IMR-90 (cell line): ENCODE measurements around the gene AMBRA1. TPM values are rescaled to one million over a fixed set of nuclear protein-coding genes. Genes with fewer than 3 reads are reported as not detected.

Experiments used
- ATAC-seq: fragments of 200-7000 bp; cut with Tn5 transposase; 2 replicates; pipeline ENCODE4 v1.9.1; 2020; ENCODE audit warnings: low read depth, mild to moderate bottlenecking, moderate library complexity
- BruUV-seq: library from RNA; stranded (reverse); fragments of 400-500 nt; replicated peaks from 2 replicates; lab custom pipeline; 2021; lab: Mats Ljungman, UMichigan
- CTCF ChIA-PET: fragments of 300-600 bp; formaldehyde crosslinking; extraction: SDS; loops from one replicate; lab custom pipeline; 2021; ENCODE audit warnings: antibody characterized with exemption; lab: Yijun Ruan, JAX
- POLR2A ChIA-PET: fragments of 300-600 bp; sonication (Branson Sonifier 250); formaldehyde crosslinking; loops from one replicate; lab custom pipeline; 2022; ENCODE audit warnings: antibody characterized with exemption; ENCODE audit not compliant: unreplicated experiment; lab: Charles Lee
- DNase-seq: peaks from one replicate; pipeline ENCODE4 v3.0.0; 2013
- H2AFZ ChIP-seq: replicated peaks from 2 replicates; pipeline ENCODE3; 2013; ENCODE audit warnings: low read length, mild to moderate bottlenecking; ENCODE audit not compliant: poor library complexity
- H2AK5ac ChIP-seq: 2 replicates; pipeline ENCODE4 v1.6.1; 2013; ENCODE audit warnings: low read depth, low read length, inconsistent platforms
- H2AK9ac ChIP-seq: replicated peaks from 2 replicates; pipeline ENCODE3; 2013; ENCODE audit warnings: mild to moderate bottlenecking, low read depth, low read length, moderate library complexity; ENCODE audit not compliant: poor library complexity
- H2BK120ac ChIP-seq: 2 replicates; pipeline ENCODE4 v1.6.1; 2013; ENCODE audit warnings: low read depth, low read length, inconsistent platforms
- H2BK15ac ChIP-seq: 3 replicates; pipeline ENCODE4 v1.6.1; 2013; ENCODE audit warnings: low read depth, low read length, inconsistent platforms
- H2BK20ac ChIP-seq: 2 replicates; pipeline ENCODE4 v1.6.1; 2013; ENCODE audit warnings: low read depth, mild to moderate bottlenecking, inconsistent platforms, low read length, moderate library complexity
- H2BK5ac ChIP-seq: 2 replicates; pipeline ENCODE4 v1.6.1; 2013; ENCODE audit warnings: mild to moderate bottlenecking, low read depth, low read length, inconsistent platforms; ENCODE audit not compliant: poor library complexity, severe bottlenecking
- H3K14ac ChIP-seq: replicated peaks from 2 replicates; pipeline ENCODE4 v1.6.1; 2013; ENCODE audit warnings: low read depth, low read length, inconsistent platforms
- H3K18ac ChIP-seq: 2 replicates; pipeline ENCODE4 v1.6.1; 2013; ENCODE audit warnings: low read depth, low read length, control low read depth
- H3K23ac ChIP-seq: 2 replicates; pipeline ENCODE4 v1.6.1; 2013; ENCODE audit warnings: low read depth, low read length, inconsistent platforms
- H3K27ac ChIP-seq: 2 replicates; pipeline ENCODE4 v1.5.1; 2013; ENCODE audit warnings: mild to moderate bottlenecking, control low read depth, low read length; ENCODE audit not compliant: insufficient read depth
- H3K27me3 ChIP-seq: 2 replicates; pipeline ENCODE4 v1.6.1; 2013; ENCODE audit warnings: low read length; ENCODE audit not compliant: control insufficient read depth, insufficient read depth
- H3K36me3 ChIP-seq: 2 replicates; pipeline ENCODE4 v1.6.1; 2013; ENCODE audit warnings: low read length, mixed read lengths; ENCODE audit not compliant: control insufficient read depth, insufficient read depth
- H3K4ac ChIP-seq: 2 replicates; pipeline ENCODE4 v1.6.1; 2013; ENCODE audit warnings: low read depth, low read length, inconsistent platforms
- H3K4me1 ChIP-seq: 2 replicates; pipeline ENCODE4 v1.6.1; 2013; ENCODE audit warnings: low read length, mixed read lengths; ENCODE audit not compliant: control insufficient read depth, insufficient read depth
- H3K4me2 ChIP-seq: 2 replicates; pipeline ENCODE4 v1.6.1; 2013; ENCODE audit warnings: low read depth, mild to moderate bottlenecking, control low read depth, low read length, moderate library complexity
- H3K4me3 ChIP-seq: 2 replicates; pipeline ENCODE4 v1.5.1; 2013; ENCODE audit warnings: low read depth, mild to moderate bottlenecking, control low read depth, low read length, moderate library complexity; ENCODE audit not compliant: insufficient read depth
- H3K56ac ChIP-seq: 2 replicates; pipeline ENCODE4 v1.6.1; 2013; ENCODE audit warnings: low read length, inconsistent platforms; ENCODE audit not compliant: insufficient read depth; ENCODE audit errors: extremely low read depth
- H3K79me1 ChIP-seq, 2 experiments: 2 replicates each; pipeline ENCODE4 v1.6.1; 2013; ENCODE audit warnings: low read length in 2 of 2, inconsistent platforms in 1 of 2, low read depth in 1 of 2
- H3K9ac ChIP-seq: 2 replicates; pipeline ENCODE4 v1.6.1; 2013; ENCODE audit warnings: low read depth, low read length, control low read depth
- H3K9me1 ChIP-seq: 2 replicates; pipeline ENCODE4 v1.6.1; 2013; ENCODE audit warnings: low read length, inconsistent platforms; ENCODE audit not compliant: insufficient read depth
- H3K9me3 ChIP-seq: 2 replicates; pipeline ENCODE4 v1.6.1; 2013; ENCODE audit warnings: low read length; ENCODE audit not compliant: control insufficient read depth, insufficient read depth
- H4K20me1 ChIP-seq: 2 replicates; pipeline ENCODE4 v1.6.1; 2013; ENCODE audit warnings: low read length, inconsistent platforms; ENCODE audit not compliant: insufficient read depth
- H4K5ac ChIP-seq: 2 replicates; pipeline ENCODE4 v1.6.1; 2013; ENCODE audit warnings: mild to moderate bottlenecking, low read depth, low read length, control low read depth
- H4K8ac ChIP-seq, 2 experiments: 2 replicates each; pipeline ENCODE4 v1.6.1; 2013; ENCODE audit warnings: low read depth in 2 of 2, low read length in 2 of 2, control low read depth in 1 of 2, inconsistent platforms in 1 of 2
- H4K91ac ChIP-seq: 2 replicates; pipeline ENCODE4 v1.6.1; 2013; ENCODE audit warnings: low read depth, low read length, inconsistent platforms; ENCODE audit not compliant: insufficient read depth
- BHLHE40 ChIP-seq: fragments of 150-350 bp; IDR thresholded peaks from 2 replicates; pipeline ENCODE4 v1.6.1; 2016; ENCODE audit warnings: mild to moderate bottlenecking, low read depth, low read length
- CEBPB ChIP-seq: IDR thresholded peaks from 2 replicates; pipeline ENCODE4 v1.6.1; 2012; ENCODE audit warnings: low read depth, low read length, improper control_type of control experiment
- CHD1 ChIP-seq: IDR thresholded peaks from 2 replicates; pipeline ENCODE4 v1.6.1; 2012; ENCODE audit warnings: low read depth, low read length, improper control_type of control experiment
- FOS ChIP-seq: fragments of 150-350 bp; IDR thresholded peaks from 2 replicates; pipeline ENCODE4 v1.6.1; 2016; ENCODE audit warnings: low read depth, low read length
- MAFK ChIP-seq: IDR thresholded peaks from 2 replicates; pipeline ENCODE4 v1.6.1; 2012; ENCODE audit warnings: low read depth, low read length, improper control_type of control experiment
- MAZ ChIP-seq: IDR thresholded peaks from 2 replicates; pipeline ENCODE4 v1.6.1; 2012; ENCODE audit warnings: low read depth, mild to moderate bottlenecking, low read length, improper control_type of control experiment, moderate library complexity, borderline replicate concordance
- MXI1 ChIP-seq: IDR thresholded peaks from 2 replicates; pipeline ENCODE4 v1.6.1; 2012; ENCODE audit warnings: low read depth, mild to moderate bottlenecking, low read length, moderate library complexity, borderline replicate concordance
- POLR2A ChIP-seq: IDR thresholded peaks from 2 replicates; pipeline ENCODE4 v1.6.1; 2012; ENCODE audit warnings: mild to moderate bottlenecking, low read depth, low read length
- RAD21 ChIP-seq: IDR thresholded peaks from 2 replicates; pipeline ENCODE4 v1.6.1; 2012; ENCODE audit warnings: low read length, improper control_type of control experiment
- RCOR1 ChIP-seq: IDR thresholded peaks from 2 replicates; pipeline ENCODE4 v1.6.1; 2012; ENCODE audit warnings: mild to moderate bottlenecking, low read length, improper control_type of control experiment; ENCODE audit not compliant: insufficient replicate concordance
- RFX5 ChIP-seq: IDR thresholded peaks from 2 replicates; pipeline ENCODE4 v1.8.0; 2012; ENCODE audit warnings: low read depth, mild to moderate bottlenecking, low read length, moderate library complexity
- SMC3 ChIP-seq: fragments of 150-350 bp; IDR thresholded peaks from 2 replicates; pipeline ENCODE4 v1.6.1; 2016; ENCODE audit warnings: low read depth, mild to moderate bottlenecking, antibody characterized with exemption, low read length, moderate library complexity
- WGBS, 2 experiments: methylation state at CpG; one replicate each; pipeline versions ENCODE4 v1.1.5 to v1.1.7; 2013; ENCODE audit warnings: missing lambda C conversion rate in 2 of 2; ENCODE audit not compliant: insufficient read length in 1 of 2; ENCODE audit errors: extremely low coverage in 2 of 2; 5-methylcytosine and 5-hydroxymethylcytosine counted together
- dilution Hi-C: fragments of 300-500 bp; cut with HindIII; formaldehyde crosslinking; loops from one replicate; pipeline ENCODE4 v1.14.3; 2018; ENCODE audit warnings: low sequenced_read_pairs; ENCODE audit not compliant: unreplicated experiment
- in situ Hi-C: fragments of 300-500 bp; cut with MboI; formaldehyde crosslinking; loops from 3 replicates; pipeline ENCODE4 v1.14.3; 2019; ENCODE audit warnings: low sequenced_read_pairs, inconsistent platforms, mixed read lengths
- intact Hi-C: fragments of 100-400 bp; cut with micrococcal nuclease; formaldehyde crosslinking; loops from 2 replicates; pipeline ENCODE4 v1.10.0; 2022
- polyA plus RNA-seq, 3 experiments: library from polyadenylated mRNA; depleted of rRNA; stranded (reverse); fragments of >200 nt; gene quantifications; 2 replicates each; pipeline ENCODE4 v1.2.3, GENCODE V29; 2012; ENCODE audit warnings: low replicate concordance in 1 of 3
- total RNA-seq: library from RNA; depleted of rRNA; stranded (reverse); fragments of >200 nt; gene quantifications from 2 replicates; pipeline ENCODE4 v1.2.3, GENCODE V29; 2012
- TF ChIP-seq, protein P1 (sequence below): fragments of 150-350 bp; IDR thresholded peaks from 2 replicates; pipeline ENCODE4 v1.6.1; 2016; ENCODE audit warnings: low read depth, mild to moderate bottlenecking, low read length, moderate library complexity, borderline replicate concordance
- TF ChIP-seq, protein P2 (sequence below): fragments of 150-350 bp; IDR thresholded peaks from 2 replicates; pipeline ENCODE4 v1.6.1; 2017; ENCODE audit warnings: mild to moderate bottlenecking, antibody characterized with exemption, low read length, low read depth
- TF ChIP-seq, protein P3 (sequence below): conservative IDR thresholded peaks from 2 replicates; pipeline ENCODE4 v1.5.1; 2012; ENCODE audit warnings: mild to moderate bottlenecking, low read depth, low read length, improper control_type of control experiment

Gene AMBRA1
- total and polyA plus RNA-seq, 2 of the 4 experiments (the other 2 are of a cell fraction) = 9.4 to 18.3 TPM

DNA sequence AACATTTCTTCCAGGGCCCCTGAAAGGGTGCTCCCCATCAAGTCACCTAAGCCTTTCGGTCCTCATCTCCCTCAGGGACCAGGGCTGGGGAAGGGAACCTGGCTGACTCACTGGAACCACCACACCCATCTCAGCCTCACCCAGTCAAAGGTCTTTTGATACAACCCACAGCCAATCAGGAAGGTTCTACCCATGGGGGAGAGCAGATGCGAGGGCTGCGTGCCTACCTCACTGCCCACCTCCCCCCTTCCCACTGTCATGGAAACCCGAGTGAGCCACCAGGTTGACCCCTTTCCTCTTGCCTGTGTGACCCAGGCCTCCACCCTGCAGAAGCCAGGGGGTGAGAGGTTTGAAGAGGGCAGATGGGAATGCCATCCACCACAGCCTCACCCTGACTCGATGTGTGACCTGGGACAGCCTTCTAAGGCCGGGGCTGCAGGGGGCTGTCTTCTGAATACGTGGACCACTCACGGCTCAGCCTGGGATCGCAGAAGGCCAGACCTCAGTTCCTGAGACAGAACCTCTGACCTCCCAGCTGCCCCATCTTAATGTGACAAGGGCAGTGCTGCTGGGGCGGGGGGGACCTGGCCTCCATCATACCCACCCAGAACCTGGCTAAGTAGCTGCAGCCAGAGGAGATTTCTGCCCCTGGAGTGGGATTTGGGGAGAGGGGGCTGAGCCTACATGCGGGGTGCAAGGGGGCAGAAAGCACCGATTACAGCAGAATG lies 209.7 kb downstream of the AMBRA1 start:
- CTCF ChIA-PET = interaction anchor here (0.5 to 1.5 kb wide), 4 partner anchors 8 to 739 kb away, joined by 3 to 4 read pairs (median 4); partner anchors contain the start of gene CHRM4
- TF ChIP-seq MXI1 (no peak), FOS (no peak), SMC3 (no peak), MAZ (no peak), RAD21 (no peak), BHLHE40 (no peak), MAFK (no peak), RCOR1 (no peak), CEBPB (no peak), POLR2A (no peak), RFX5 (no peak), CHD1 (no peak)
- TF ChIP-seq, protein P1, sequence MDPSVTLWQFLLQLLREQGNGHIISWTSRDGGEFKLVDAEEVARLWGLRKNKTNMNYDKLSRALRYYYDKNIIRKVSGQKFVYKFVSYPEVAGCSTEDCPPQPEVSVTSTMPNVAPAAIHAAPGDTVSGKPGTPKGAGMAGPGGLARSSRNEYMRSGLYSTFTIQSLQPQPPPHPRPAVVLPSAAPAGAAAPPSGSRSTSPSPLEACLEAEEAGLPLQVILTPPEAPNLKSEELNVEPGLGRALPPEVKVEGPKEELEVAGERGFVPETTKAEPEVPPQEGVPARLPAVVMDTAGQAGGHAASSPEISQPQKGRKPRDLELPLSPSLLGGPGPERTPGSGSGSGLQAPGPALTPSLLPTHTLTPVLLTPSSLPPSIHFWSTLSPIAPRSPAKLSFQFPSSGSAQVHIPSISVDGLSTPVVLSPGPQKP = no peak
- TF ChIP-seq, protein P2, sequence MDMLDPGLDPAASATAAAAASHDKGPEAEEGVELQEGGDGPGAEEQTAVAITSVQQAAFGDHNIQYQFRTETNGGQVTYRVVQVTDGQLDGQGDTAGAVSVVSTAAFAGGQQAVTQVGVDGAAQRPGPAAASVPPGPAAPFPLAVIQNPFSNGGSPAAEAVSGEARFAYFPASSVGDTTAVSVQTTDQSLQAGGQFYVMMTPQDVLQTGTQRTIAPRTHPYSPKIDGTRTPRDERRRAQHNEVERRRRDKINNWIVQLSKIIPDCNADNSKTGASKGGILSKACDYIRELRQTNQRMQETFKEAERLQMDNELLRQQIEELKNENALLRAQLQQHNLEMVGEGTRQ = no peak
- TF ChIP-seq, protein P3, sequence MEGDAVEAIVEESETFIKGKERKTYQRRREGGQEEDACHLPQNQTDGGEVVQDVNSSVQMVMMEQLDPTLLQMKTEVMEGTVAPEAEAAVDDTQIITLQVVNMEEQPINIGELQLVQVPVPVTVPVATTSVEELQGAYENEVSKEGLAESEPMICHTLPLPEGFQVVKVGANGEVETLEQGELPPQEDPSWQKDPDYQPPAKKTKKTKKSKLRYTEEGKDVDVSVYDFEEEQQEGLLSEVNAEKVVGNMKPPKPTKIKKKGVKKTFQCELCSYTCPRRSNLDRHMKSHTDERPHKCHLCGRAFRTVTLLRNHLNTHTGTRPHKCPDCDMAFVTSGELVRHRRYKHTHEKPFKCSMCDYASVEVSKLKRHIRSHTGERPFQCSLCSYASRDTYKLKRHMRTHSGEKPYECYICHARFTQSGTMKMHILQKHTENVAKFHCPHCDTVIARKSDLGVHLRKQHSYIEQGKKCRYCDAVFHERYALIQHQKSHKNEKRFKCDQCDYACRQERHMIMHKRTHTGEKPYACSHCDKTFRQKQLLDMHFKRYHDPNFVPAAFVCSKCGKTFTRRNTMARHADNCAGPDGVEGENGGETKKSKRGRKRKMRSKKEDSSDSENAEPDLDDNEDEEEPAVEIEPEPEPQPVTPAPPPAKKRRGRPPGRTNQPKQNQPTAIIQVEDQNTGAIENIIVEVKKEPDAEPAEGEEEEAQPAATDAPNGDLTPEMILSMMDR = no peak

More for the DNA sequence above, 209.7 kb downstream of the AMBRA1 start:
- no peak overlapping the region for H3K23ac ChIP-seq
- H3K9me3 ChIP-seq = no peaks in the 10 kb centered on the region
- no peaks in the 10 kb centered on the region for H3K36me3 ChIP-seq
- in situ Hi-C loops = no loop called here
- no peak overlapping the region for H3K4ac ChIP-seq
- H2BK120ac ChIP-seq = no peak overlapping the region
- no peak overlapping the region for H2AK9ac ChIP-seq
- intact Hi-C loops = loop anchor here (10.0 kb wide), 1 partner anchor 301 kb away; no protein-coding TSS in a partner anchor
- H2BK5ac ChIP-seq = no peak overlapping the region
- H3K4me1 ChIP-seq = peaks cover 12% of the 10 kb centered on the region
- H3K4me2 ChIP-seq = no peak overlapping the region
- H4K20me1 ChIP-seq = peaks cover 3% of the 10 kb centered on the region
- H2BK20ac ChIP-seq = no peak overlapping the region
- H3K27ac ChIP-seq = no peak overlapping the region
- H3K56ac ChIP-seq = no peak overlapping the region
- ATAC-seq (no peak), DNase-seq (no peak)
- H4K5ac ChIP-seq = no peak overlapping the region
- H3K9me1 ChIP-seq = 0 out of 2 replicates have a peak, but pooled peaks cover 5% of the 10 kb centered on the region
- BruUV-seq = no TSS peak
- POLR2A ChIA-PET = interaction anchor here (0.6 kb wide), 1 partner anchor 314 kb away, joined by 5 read pairs; no protein-coding TSS in a partner anchor
- no peak overlapping the region for H2BK15ac ChIP-seq
- peaks cover 15% of the 10 kb centered on the region for H3K27me3 ChIP-seq
- H2AK5ac ChIP-seq = no peak overlapping the region
- H4K91ac ChIP-seq = no peak overlapping the region
- no peak overlapping the region for H3K4me3 ChIP-seq
- dilution Hi-C loops = no loop called here
- peaks cover 0 to 11% of the 10 kb centered on the region in 2 experiments; a peak in 2 of 4 replicates for H3K79me1 ChIP-seq
- no peak overlapping the region for H3K9ac ChIP-seq
- whole genome bisulfite sequencing, 2 experiments = no CpG with 5 or more reads among the region's 12 CpGs
- H2AFZ ChIP-seq = no peak overlapping the region
- H3K14ac ChIP-seq = no peak overlapping the region
- no peak overlapping the region for H3K18ac ChIP-seq
- no peak overlapping the region for H4K8ac ChIP-seq
